GM21526 (cell line): ENCODE results near the gene SH3RF1.
"Not testable (repeated sequence)": the region's sequence is repeated elsewhere in the genome, so short reads cannot be mapped to it uniquely, and the experiment has no call there.

ENCODE experiments used
- ATAC-seq: cut with Tn5 transposase; IDR thresholded peaks from one replicate; pipeline ENCODE4 v1.9.1; 2021; ENCODE audit warnings: moderate library complexity; ENCODE audit not compliant: unreplicated experiment, low FRiP score

The SH3RF1 gene

GRCh38 chr4:169270810-169271691 lies at the start of gene SH3RF1:
Gene SH3RF1, minus strand, starts transcription at chr4:169270956. Its CDS starts 1,744 bp downstream, at chr4:169269212.
- peak; percentile 65 for ATAC-seq

- ATAC-seq, result no peak
Measured at GRCh38 chr4:169315530-169316343, 45.0 kb upstream of the SH3RF1 start.

- no peak for ATAC-seq
Measured at GRCh38 chr4:169314906-169315305, 44.1 kb upstream of the SH3RF1 start.

- ATAC-seq, result no peak
Measured at GRCh38 chr4:169313732-169314131, 43.0 kb upstream of the SH3RF1 start.

GRCh38 chr4:169312690-169313422 lies 42.1 kb upstream of the SH3RF1 start:
- no peak for ATAC-seq

GRCh38 chr4:169311643-169312365 lies 41.0 kb upstream of the SH3RF1 start:
- ATAC-seq, result peak; percentile 86

GRCh38 chr4:169309326-169309967 lies 38.7 kb upstream of the SH3RF1 start:
- ATAC-seq, result no peak

GRCh38 chr4:169307576-169307975 lies 36.8 kb upstream of the SH3RF1 start:
- no peak for ATAC-seq

GRCh38 chr4:169305651-169306050 lies 34.9 kb upstream of the SH3RF1 start:
- no peak for ATAC-seq

- no peak for ATAC-seq
Measured at GRCh38 chr4:169305173-169305572, 34.4 kb upstream of the SH3RF1 start.

GRCh38 chr4:169295822-169296221 lies 25.1 kb upstream of the SH3RF1 start:
- no peak for ATAC-seq

- ATAC-seq, result peak; percentile 90
Measured at GRCh38 chr4:169293343-169294176, 22.8 kb upstream of the SH3RF1 start.

GRCh38 chr4:169287983-169288382 lies 17.2 kb upstream of the SH3RF1 start:
- not testable (repeated sequence) for ATAC-seq

GRCh38 chr4:169286562-169287301 lies 16.0 kb upstream of the SH3RF1 start:
- ATAC-seq, result peak; percentile 55

GRCh38 chr4:169283114-169283509 lies 12.4 kb upstream of the SH3RF1 start:
- ATAC-seq, result no peak

- no peak for ATAC-seq
Measured at GRCh38 chr4:169282429-169283113, 11.8 kb upstream of the SH3RF1 start.

GRCh38 chr4:169279108-169279507 lies 8.4 kb upstream of the SH3RF1 start:
- no peak for ATAC-seq

GRCh38 chr4:169278624-169279023 lies 7.9 kb upstream of the SH3RF1 start:
- ATAC-seq, result no peak
